ENCODE measurements around the gene ATP2A1.

DNA sequence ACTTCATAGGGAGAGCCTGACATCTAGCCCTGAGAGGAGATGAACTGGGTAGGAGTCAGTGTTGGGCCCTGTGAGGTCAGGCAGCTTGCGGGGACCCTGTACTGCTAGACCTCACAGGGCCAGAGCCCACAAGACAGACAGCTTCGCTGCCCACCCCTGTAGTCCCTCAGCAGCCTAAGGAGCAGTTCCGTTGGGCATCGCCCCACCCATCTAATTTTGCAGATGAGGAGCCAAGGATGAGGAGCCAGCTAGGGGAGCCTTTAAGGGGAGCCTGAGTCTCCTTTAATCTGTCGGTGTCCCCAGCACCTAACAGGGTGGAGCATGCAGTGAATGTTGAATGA, 31.4 kb upstream of the ATP2A1 start:
- TF ChIP-seq, protein P1, sequence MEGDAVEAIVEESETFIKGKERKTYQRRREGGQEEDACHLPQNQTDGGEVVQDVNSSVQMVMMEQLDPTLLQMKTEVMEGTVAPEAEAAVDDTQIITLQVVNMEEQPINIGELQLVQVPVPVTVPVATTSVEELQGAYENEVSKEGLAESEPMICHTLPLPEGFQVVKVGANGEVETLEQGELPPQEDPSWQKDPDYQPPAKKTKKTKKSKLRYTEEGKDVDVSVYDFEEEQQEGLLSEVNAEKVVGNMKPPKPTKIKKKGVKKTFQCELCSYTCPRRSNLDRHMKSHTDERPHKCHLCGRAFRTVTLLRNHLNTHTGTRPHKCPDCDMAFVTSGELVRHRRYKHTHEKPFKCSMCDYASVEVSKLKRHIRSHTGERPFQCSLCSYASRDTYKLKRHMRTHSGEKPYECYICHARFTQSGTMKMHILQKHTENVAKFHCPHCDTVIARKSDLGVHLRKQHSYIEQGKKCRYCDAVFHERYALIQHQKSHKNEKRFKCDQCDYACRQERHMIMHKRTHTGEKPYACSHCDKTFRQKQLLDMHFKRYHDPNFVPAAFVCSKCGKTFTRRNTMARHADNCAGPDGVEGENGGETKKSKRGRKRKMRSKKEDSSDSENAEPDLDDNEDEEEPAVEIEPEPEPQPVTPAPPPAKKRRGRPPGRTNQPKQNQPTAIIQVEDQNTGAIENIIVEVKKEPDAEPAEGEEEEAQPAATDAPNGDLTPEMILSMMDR (IDR thresholded peaks at IDR 0.05), result no peak
- TF ChIP-seq POLR2A (IDR thresholded peaks at IDR 0.05), result no peak

Data from adrenal gland (tissue), 5 donors.